ENCODE data around the gene MUC4. TPM values are rescaled to one million over a fixed set of nuclear protein-coding genes. Genes with fewer than 3 reads are reported as not detected.

MUC4 gene
- total and polyA plus RNA-seq, 2 experiments from 2014 or later = 1.3 TPM

GRCh38 chr3:195703776-195704175, 108.0 kb downstream of the MUC4 start:
- Mint-ChIP-seq H3K4me1 (peaks cover 24% of the 10 kb centered on the region), H3K4me3 (no peak overlapping the region), H3K9me3 (no peaks in the 10 kb centered on the region; the same call in 2 of the 3 replicates), H3K27me3 (ENCODE audit: insufficient read depth, low read depth, poor library complexity) (peaks cover 3% of the 10 kb centered on the region), H3K27ac (no peak overlapping the region), H3K36me3 (ENCODE audit: low read depth) (no peaks in the 10 kb centered on the region)
- H3K4me2 ChIP-seq = no peak overlapping the region
- no peaks in the 10 kb centered on the region for H3K27me3 ChIP-seq (ENCODE audit: insufficient read depth)
- H3K27ac ChIP-seq (ENCODE audit: low read depth) = no peak overlapping the region
- no peaks in the 10 kb centered on the region for H3K79me2 ChIP-seq (replicated peaks; ENCODE audit: insufficient read depth)
- no peaks in the 10 kb centered on the region for H3F3A ChIP-seq (replicated peaks; ENCODE audit: low read depth)
- DNase-seq (ENCODE audit: low spot score) (no peak), ATAC-seq (no peak)
- H3K4me1 ChIP-seq (ENCODE audit: insufficient read depth) = peaks cover 2% of the 10 kb centered on the region; the same call in 1 of the 2 replicates
- no peaks in the 10 kb centered on the region for H3K36me3 ChIP-seq (ENCODE audit: insufficient read depth)
- TF ChIP-seq EZH2phosphoT487 (IDR thresholded peaks at IDR 0.05; ENCODE audit: unreplicated experiment) (no peak), CREB1 (CRISPR knock-in tag; IDR thresholded peaks at IDR 0.05; ENCODE audit: low read depth) (no peak), POLR2AphosphoS5 (IDR thresholded peaks at IDR 0.05; ENCODE audit: low read depth) (no peak), NANOG (IDR thresholded peaks at IDR 0.05; ENCODE audit: borderline replicate concordance) (no peak), ZNF462 (CRISPR knock-in tag; IDR thresholded peaks at IDR 0.05) (no peak), JUNB (IDR thresholded peaks at IDR 0.05; ENCODE audit: unreplicated experiment) (no peak), ZNF114 (CRISPR knock-in tag; IDR thresholded peaks at IDR 0.05) (no peak), STAT1 (IDR thresholded peaks at IDR 0.05; ENCODE audit: unreplicated experiment) (no peak), ETS1 (IDR thresholded peaks at IDR 0.05) (no peak), EZH2 (IDR thresholded peaks at IDR 0.05; ENCODE audit: low read depth, unreplicated experiment) (no peak), ZNF331 (CRISPR knock-in tag; IDR thresholded peaks at IDR 0.05; ENCODE audit: low read depth) (no peak)
- TF ChIP-seq, protein P1, sequence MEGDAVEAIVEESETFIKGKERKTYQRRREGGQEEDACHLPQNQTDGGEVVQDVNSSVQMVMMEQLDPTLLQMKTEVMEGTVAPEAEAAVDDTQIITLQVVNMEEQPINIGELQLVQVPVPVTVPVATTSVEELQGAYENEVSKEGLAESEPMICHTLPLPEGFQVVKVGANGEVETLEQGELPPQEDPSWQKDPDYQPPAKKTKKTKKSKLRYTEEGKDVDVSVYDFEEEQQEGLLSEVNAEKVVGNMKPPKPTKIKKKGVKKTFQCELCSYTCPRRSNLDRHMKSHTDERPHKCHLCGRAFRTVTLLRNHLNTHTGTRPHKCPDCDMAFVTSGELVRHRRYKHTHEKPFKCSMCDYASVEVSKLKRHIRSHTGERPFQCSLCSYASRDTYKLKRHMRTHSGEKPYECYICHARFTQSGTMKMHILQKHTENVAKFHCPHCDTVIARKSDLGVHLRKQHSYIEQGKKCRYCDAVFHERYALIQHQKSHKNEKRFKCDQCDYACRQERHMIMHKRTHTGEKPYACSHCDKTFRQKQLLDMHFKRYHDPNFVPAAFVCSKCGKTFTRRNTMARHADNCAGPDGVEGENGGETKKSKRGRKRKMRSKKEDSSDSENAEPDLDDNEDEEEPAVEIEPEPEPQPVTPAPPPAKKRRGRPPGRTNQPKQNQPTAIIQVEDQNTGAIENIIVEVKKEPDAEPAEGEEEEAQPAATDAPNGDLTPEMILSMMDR (conservative IDR thresholded peaks at IDR 0.05; ENCODE audit: low read depth in 2 of 2) = no peak
- TF ChIP-seq, protein P2, sequence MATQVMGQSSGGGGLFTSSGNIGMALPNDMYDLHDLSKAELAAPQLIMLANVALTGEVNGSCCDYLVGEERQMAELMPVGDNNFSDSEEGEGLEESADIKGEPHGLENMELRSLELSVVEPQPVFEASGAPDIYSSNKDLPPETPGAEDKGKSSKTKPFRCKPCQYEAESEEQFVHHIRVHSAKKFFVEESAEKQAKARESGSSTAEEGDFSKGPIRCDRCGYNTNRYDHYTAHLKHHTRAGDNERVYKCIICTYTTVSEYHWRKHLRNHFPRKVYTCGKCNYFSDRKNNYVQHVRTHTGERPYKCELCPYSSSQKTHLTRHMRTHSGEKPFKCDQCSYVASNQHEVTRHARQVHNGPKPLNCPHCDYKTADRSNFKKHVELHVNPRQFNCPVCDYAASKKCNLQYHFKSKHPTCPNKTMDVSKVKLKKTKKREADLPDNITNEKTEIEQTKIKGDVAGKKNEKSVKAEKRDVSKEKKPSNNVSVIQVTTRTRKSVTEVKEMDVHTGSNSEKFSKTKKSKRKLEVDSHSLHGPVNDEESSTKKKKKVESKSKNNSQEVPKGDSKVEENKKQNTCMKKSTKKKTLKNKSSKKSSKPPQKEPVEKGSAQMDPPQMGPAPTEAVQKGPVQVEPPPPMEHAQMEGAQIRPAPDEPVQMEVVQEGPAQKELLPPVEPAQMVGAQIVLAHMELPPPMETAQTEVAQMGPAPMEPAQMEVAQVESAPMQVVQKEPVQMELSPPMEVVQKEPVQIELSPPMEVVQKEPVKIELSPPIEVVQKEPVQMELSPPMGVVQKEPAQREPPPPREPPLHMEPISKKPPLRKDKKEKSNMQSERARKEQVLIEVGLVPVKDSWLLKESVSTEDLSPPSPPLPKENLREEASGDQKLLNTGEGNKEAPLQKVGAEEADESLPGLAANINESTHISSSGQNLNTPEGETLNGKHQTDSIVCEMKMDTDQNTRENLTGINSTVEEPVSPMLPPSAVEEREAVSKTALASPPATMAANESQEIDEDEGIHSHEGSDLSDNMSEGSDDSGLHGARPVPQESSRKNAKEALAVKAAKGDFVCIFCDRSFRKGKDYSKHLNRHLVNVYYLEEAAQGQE (IDR thresholded peaks at IDR 0.05; ENCODE audit: unreplicated experiment) = no peak
- no peaks in the 10 kb centered on the region; the same call in 1 of the 2 replicates for H4K20me1 ChIP-seq (replicated peaks; ENCODE audit: insufficient read depth)
- no peak overlapping the region for H3K4me3 ChIP-seq
- H2AFZ ChIP-seq = no peak overlapping the region
- H3K9me2 ChIP-seq (ENCODE audit: insufficient read depth) = 0 out of 2 replicates have a peak, but pooled peaks cover 3% of the 10 kb centered on the region
